C1 segment of cervical spinal cord (tissue), 14 donors: ENCODE results near the gene ABHD17A.

Experiments
- DNase-seq, 14 donors: peaks; one replicate each; lab custom pipeline; 2025; lab: John Stamatoyannopoulos, UW

The ABHD17A gene

GRCh38 chr19:1839658-1840540 lies 45.4 kb downstream of the ABHD17A start:
- DNase-seq, result no peak

DNA sequence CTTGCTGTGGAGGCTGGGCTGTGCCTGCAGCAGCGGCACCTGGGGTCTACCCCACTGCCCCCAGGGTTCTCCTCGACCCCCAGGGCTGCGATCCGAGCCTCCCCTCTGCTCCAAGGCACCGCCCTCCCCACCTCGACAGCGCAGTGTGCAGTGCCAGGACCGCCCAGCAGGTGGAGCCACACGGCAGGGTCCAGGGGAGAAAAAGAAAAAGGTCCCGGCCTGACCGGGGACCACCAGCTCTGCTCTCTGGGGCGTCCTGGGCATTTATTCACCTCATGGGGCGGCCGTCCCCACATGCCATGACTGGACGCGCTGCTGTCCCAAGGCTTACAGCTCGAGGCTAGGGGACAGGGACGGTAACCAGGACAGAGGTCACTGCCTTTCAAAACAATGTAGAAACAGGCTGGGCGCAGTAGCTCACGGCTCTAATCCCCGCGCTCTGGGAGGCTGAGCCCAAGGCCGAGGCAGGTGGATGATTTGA lies 47.6 kb downstream of the ABHD17A start:
- peak in 1 of 14 donors; percentile 24 for DNase-seq

DNA sequence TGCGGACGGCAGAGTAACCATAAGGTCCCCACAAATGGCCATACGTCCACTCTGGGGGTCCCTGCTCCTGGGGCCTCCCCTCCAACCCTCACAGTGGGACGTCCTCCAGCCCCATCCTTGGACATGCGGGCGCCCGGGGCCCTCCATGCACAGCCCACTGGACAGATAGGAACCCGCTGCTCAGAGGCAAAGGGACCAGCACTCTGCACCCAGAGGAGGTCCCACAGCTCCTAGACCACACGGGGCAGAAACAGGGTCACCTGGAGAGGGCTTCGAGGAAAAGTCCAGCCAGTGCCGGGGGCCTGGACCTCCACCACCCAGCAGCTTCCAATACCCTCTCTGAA lies 48.1 kb downstream of the ABHD17A start:
- no peak for DNase-seq

DNA sequence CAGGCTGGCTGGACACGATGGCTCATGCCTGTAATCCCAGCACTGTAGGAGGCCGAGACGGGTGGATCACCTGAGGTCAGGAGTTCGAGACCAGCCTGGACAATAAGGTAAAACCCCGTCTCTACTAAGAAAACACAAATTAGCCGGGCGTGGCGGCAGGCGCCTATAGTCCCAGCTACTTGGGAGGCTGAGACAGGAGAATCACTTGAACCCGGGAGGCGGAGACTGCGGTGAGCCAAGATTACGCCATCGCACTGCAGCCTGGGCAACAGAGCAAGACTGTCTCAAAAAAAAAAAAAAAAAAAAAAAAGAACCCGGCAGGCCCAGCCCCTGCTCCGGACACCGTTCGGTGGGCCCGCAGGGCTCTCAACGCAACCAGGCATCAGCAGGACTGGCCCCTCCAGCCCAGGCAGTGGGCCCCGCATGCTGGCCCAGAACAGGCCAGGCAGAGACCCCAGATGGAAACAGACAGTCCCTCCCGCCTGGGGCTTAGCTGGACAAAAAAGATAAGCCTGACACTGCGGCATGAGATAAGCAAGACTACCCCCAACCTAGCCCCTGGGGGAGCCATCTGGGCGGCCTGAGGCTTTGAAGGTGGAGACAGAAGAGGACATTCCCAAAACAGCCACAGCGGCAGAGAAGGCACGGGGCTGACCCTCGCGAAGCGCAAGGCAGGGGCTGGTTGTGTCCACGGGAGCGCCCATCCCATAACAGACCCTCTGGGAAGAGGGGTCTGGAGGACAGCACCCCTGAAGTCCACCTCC lies 48.7 kb downstream of the ABHD17A start:
- DNase-seq, result no peak

- DNase-seq, result peak in 10 of 14 donors; percentile 4 to 78 (median 34)
These were observed 51.8 kb downstream of the ABHD17A start for GRCh38 chr19:1833540-1833939.

- DNase-seq, result no peak
These were observed 53.1 kb downstream of the ABHD17A start for GRCh38 chr19:1832046-1832663.

DNA sequence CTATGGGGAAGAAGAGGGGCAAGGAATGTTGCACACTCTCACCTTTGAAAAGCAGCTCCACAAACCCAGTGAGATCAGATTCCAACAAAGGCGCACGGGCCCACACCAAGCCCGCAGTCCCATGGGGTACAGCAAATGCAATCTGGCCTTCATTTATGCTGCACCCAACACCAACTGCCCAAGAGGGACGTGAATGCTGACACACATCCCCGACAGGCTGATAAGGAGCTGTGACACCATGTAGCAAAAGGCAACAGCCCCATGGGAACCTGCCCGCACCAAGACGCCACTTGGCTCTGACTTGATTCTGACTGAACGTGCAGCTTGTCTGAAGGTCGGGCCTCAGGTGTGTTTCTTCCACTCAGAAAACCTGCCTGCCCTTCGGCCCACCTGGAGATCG lies 54.3 kb downstream of the ABHD17A start:
- no peak for DNase-seq

DNA sequence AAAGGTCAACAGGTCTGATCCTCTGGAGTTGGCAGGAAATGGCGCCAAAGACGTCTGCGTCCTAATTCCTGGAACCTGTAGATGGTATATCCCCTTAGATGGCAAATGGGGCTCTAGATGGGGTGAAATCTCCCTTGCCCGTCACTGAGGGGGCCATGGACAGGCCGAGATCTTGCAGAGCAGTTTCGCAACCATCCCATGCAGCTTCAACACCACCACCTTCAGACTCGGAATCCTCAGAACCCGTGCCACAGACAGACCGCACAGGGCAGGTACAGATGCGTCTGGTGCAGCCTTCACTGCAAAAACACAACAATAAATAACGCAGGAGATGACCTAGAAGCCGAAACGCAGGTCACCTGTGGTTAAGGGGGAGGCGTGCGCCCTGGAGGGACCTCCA lies 54.7 kb downstream of the ABHD17A start:
- DNase-seq, result no peak

DNA sequence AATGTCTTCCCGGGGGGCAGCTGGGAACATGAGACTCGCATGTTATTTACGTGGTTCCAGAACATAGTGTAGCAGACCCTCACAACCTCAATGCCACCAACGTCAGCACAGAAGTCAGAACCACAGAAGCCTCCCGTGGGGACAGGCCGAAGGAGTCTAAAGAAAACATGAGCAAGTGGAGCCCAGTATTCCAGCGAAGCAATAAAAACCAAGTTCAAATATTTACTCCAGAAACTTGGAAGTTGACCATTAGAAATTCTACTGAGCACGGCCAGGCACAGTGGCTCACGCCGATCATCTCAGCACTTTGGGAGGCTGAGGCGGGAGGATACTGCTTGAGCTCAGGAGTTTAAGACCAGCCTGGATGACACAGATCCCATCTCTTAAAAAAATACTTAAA lies 55.3 kb downstream of the ABHD17A start:
- DNase-seq, result no peak

DNA sequence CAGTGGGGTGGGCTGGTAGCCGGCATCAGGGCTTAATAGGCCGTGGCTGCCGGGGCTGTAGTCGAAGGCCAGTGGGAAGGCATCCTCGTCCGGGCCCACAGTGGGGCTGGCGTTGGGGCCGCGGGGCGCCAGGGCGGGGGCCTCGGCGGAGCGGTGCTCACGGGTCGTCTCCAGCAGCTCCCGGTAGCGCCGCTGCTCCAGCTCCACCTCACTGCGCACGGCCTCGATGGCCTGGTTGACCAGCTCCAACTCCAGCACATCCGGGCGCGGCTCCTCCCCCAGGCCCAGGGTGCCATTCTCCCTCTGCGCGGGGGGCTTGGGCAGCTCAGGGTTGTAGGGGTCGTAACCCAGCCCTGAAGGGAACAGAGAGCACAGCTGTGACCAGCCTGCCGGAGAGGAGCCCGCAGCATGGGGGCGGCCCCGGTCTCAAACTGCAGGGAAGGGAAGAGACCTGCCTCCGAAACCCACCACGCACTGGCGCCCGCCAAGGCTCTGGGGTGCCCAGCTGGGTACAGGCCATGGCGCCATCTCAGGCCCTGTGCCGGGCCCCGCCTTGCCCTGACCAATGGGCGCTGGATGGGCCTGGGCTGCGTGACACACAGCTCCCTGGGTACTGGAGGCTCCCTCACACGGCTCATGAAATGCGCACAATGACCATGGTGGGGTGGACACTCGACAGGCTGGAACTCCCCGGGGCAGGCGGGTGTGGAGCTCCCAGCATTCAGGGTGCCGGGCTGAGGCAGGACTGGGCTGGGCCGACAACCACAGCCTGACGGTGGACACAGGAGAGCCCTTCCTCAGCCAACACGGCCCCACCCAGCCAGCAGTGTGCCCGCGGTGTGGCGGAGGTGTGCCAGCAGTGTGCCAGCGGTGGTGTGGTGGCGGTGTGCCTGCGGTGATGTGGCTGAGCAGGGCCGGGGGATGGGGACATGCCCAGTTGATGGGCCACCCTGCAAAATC lies 56.7 kb downstream of the ABHD17A start:
- DNase-seq, result no peak

- no peak for DNase-seq
These were observed 57.6 kb downstream of the ABHD17A start for GRCh38 chr19:1827566-1828278.
